Ovary (tissue), 3 donors: ENCODE data around the gene FBXO48.

ENCODE experiments used
- POLR2A ChIP-seq: fragments of 450-650 bp; IDR thresholded peaks from one replicate; pipeline ENCODE4 v1.6.1; 2017; ENCODE audit warnings: antibody characterized with exemption, mild to moderate bottlenecking, moderate library complexity
- TF ChIP-seq, protein P1 (sequence below), 3 donors: fragments of 450-650 bp in 2 of 3; fragments of 200-600 bp in 1 of 3; IDR thresholded peaks; one replicate each; pipeline versions ENCODE4 v1.5.1 to v1.8.0; 2016 to 2022; ENCODE audit warnings: antibody characterized with exemption in 3 of 3, mild to moderate bottlenecking in 1 of 3
- donor health status: DM: no; HTN: no; CAD: no.

DNA sequence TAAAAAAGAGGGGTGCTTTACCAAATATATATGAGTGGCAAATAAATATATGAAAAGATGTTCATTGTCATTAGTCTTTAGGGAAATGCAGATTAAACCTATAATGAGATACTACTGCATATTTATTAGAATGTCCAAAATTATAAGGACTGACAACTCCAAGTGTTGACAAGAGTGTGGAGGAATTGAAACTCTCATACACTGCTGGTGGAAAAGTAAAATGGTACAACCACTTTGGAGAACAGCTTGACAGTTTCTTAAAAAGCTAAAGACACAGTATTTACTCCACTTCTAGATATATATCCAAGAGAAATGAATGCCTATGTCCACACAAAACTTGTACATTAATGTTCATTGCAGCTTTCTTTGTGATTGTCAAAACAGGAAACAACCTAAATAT is 51.6 kb downstream of the FBXO48 start:
- TF ChIP-seq POLR2A = no peak
- TF ChIP-seq, protein P1, sequence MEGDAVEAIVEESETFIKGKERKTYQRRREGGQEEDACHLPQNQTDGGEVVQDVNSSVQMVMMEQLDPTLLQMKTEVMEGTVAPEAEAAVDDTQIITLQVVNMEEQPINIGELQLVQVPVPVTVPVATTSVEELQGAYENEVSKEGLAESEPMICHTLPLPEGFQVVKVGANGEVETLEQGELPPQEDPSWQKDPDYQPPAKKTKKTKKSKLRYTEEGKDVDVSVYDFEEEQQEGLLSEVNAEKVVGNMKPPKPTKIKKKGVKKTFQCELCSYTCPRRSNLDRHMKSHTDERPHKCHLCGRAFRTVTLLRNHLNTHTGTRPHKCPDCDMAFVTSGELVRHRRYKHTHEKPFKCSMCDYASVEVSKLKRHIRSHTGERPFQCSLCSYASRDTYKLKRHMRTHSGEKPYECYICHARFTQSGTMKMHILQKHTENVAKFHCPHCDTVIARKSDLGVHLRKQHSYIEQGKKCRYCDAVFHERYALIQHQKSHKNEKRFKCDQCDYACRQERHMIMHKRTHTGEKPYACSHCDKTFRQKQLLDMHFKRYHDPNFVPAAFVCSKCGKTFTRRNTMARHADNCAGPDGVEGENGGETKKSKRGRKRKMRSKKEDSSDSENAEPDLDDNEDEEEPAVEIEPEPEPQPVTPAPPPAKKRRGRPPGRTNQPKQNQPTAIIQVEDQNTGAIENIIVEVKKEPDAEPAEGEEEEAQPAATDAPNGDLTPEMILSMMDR (IDR thresholded peaks at IDR 0.05) = no peak
